HG02759 (cell line): Measurements from ENCODE around the gene LCN6.
"Not testable (repeated sequence)": the region's sequence is repeated elsewhere in the genome, so short reads cannot be mapped to it uniquely, and the experiment has no call there.

Experiments
- ATAC-seq: cut with Tn5 transposase; IDR thresholded peaks from one replicate; pipeline ENCODE4 v1.9.1; 2021; ENCODE audit warnings: mild to moderate bottlenecking, moderate library complexity; ENCODE audit not compliant: unreplicated experiment

The LCN6 gene

DNA sequence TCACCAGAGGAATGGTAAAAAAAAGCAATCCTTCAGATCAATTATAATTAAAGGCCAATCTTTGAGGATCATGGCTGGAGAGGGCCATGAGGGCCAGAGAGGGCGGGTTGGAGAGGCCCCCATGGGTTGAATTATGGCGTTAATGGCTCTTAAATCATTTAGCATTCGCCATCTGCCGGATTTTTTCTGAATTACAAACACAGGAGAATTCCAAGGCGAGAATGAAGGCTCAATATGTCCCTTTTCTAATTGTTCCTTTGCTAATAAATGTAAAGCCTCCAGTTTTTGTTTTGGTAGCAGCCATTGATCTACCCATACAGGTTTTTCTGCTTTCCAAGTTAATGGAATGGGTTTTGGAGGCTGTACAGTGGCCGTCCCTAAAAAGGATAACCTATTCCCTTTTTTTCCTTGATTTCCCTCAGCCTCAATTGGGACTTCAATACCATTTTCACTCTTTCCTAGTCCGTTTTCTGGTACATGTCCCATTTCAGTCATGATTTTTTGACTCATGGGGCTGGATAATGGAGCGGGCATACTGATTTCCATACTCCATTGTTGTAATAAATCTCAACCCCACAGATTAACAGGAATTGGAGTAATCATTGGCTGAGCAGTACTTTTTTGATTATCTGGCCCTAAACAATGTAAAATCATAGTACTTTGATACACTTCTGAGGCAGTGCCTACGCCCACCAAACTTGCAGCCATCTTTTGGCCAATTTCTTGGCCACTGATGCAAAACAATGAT lies 36.1 kb upstream of the LCN6 start:
- ATAC-seq = no peak

- no peak for ATAC-seq
Observed at GRCh38 chr9:136782452-136782851, 34.1 kb upstream of the LCN6 start.

- ATAC-seq = no peak
Observed at GRCh38 chr9:136779808-136780207, 31.5 kb upstream of the LCN6 start.

- ATAC-seq = no peak
Observed at GRCh38 chr9:136777359-136777758, 29.0 kb upstream of the LCN6 start.

GRCh38 chr9:136776947-136777346 lies 28.6 kb upstream of the LCN6 start:
- no peak for ATAC-seq

DNA sequence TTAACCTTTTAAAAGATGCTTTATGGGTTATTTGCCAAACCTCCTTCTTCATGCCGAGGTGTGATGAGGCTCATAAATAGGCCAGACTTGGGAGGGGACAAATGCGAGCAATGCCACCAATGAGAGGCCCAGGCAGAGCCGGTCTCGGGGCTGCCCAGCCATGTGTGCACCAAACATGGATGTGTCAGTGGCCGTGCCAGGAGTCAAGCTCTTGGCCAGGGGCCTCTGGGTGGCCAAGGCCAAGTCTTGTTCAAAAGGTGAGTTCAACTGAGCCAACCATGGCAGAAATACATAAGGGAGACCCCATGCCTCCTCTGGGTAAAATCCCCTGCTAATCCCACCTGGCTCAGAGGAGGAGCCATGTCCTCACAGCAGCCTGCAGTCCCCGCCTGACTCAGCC lies 26.9 kb upstream of the LCN6 start:
- no peak for ATAC-seq

- ATAC-seq = no peak
Observed at GRCh38 chr9:136774416-136775045, 26.2 kb upstream of the LCN6 start.

DNA sequence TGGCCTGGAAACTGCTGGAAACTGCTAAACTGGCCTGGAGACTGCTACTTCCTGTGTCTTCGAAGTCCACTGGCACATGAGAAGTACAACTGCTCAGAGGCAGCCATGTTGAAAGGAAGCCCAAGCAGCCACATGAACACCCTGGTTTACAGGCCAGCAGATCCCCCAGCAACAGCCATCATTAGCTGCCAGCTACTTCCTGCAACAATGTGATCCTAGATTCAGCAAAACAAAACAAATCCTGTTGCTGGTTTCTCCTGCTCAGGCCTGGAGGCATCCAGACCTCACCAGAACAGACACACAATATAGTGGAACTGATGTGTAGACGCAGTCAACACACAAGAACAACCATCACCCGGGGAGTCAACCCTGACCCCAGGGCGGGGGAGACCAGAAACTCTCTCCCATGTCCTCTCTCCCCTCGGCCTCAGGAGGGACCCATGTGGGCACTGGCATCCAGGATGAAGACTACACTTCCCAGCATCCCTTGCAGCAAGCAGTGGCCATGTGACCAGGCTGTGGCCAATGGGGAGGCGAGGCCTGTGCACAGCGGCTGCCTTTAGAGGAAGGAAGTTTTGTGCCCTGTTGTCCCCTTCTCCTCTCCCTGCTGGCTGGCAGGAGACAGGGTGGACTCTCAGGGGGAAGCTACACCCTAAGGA lies 25.2 kb upstream of the LCN6 start:
- ATAC-seq = no peak

DNA sequence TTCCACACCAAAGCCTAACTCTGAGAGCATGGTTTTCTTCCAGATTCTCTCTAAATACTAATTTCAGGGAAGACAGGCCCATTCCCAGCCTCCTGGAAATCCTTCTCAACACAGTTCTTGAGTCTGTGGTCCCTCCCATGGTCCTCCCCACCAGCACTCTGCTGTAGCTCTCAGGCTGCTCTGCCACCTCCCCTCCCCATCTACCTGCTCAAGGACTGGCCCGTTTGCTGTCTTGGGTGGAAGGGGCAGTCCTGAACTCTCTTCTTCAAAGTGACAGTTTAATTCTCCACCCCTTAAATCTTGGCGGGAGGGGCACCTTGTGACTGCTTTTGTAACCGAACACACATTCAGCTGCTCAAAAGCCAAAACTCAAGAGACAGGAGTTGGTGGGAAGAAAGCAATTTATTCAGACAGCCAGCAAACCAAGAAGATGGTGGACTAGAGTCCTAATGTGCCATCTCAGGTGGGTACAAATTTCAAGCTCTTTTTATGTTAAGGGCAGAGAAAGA lies 23.6 kb upstream of the LCN6 start:
- ATAC-seq = no peak

- no peak for ATAC-seq
Observed at GRCh38 chr9:136769710-136770191, 21.4 kb upstream of the LCN6 start.

- not testable (repeated sequence) for ATAC-seq
Observed at GRCh38 chr9:136766410-136767120, 18.2 kb upstream of the LCN6 start.

DNA sequence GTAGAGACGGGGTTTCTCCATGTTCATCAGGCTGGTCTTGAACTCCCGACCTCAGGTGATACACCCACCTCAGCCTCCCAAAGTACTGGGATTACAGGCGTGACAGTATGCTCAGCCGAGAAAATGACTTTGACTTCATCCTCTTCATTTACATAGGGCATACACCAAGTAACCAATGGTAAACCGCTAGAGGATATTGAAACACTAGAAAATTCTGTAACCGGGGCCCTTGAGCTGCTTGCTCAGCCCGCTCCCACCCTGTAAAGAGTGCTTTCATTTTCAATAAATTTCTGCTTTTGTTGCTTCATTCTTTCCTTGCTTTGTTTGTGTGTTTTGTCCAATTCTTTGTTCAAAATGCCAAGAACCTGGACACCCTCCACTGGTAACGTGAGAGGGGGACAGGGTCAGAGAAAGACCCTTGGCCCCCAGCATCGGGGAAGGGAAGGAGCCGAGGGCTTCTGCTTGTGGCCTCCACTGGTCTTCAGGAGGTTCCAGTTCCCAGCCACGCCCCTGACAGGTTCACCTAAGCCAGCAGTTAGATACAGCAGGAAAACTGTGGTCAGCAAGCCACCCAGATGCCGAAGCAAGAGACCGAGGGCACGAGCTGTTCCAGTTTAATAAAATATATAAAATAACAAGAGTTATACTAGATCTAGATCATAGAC lies 17.6 kb upstream of the LCN6 start:
- not testable (repeated sequence) for ATAC-seq

GRCh38 chr9:136765041-136765440 lies 16.7 kb upstream of the LCN6 start:
- ATAC-seq = no peak

GRCh38 chr9:136764301-136764891 lies 16.1 kb upstream of the LCN6 start, which contains the start of gene LCN15:
Gene LCN15 (minus strand): TSS chr9:136764518. CDS start chr9:136764488, 30 bp downstream.
- ATAC-seq = no peak

DNA sequence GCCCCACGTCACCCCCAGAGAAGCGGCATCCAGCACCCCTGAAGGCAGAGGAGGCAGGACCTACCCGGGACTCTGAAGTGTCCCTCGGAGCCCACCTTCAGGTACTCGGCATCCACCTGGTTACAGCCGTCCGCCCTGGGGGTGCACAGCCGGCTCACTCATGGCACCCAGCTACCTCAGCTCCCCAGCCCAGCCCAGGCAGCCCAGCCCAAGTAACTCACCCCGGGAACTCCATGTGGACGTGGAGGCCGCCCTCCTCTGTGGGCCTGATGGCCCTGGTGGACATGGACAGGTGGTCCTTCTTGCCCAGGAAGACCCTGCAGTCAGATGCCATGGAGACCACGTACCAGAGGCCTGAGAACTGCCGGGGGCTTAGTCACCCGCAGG lies 15.3 kb upstream of the LCN6 start:
- no peak for ATAC-seq

DNA sequence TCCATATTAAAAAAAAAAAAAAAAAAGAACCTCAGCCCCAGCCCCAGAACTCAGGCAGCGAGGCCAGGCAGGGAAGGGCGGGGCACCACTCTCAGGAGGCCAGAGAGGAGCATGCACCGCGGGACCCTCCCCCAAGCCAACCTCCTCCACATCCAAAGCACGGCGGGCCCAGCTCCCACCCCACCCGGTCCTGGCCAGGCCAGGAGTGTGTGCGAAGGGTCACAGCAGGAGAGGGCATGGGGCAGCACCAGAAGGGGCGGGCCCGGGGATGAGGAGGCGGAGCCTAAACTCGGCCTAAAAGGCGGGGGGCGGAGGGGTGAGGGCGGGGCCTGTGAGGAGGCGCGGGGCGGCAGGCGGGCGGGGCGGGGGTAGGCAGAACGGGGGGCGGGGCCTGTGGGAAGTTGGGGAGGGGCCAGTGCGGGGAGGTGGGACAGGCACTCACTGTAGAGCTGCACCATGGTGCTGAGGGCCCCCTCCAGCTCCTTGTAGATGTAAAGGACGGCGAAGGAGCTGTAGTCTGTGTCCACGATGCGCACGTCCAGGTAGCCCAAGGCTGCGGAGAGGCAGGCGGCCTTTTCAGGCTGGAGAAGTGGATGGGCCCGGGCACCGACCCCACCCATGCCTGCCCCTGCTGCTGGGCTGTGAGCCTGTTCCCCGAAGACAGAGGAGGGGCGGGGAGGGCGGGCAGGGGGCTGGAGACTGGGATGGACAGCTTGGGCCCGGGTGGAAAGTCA lies 14.8 kb upstream of the LCN6 start:
- ATAC-seq = no peak

DNA sequence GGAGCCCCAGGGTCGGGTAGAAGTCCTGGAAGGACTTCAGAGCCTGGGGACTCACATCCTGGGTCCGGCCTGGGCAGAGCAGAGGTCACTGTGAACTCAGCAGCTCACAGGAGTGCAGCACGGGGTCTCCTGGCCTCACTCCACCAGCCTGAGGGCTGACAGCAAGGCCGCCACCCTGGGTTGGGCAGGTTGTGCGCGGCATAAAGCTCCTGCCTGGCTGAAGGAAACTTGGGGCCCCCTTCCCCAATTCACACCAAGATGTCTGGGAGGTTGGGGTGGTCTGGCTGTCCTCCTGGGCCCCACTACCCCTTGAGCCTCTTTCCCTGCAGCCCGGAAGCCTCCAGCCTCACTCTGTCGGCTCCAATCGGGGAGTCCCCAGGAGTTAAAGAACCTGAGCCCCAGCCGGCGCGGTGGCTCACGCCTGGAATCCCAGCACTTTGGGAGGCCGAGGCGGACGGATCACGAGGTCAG lies 13.9 kb upstream of the LCN6 start:
- ATAC-seq = no peak

- no peak for ATAC-seq
Observed at GRCh38 chr9:136761545-136761981, 13.2 kb upstream of the LCN6 start.

DNA sequence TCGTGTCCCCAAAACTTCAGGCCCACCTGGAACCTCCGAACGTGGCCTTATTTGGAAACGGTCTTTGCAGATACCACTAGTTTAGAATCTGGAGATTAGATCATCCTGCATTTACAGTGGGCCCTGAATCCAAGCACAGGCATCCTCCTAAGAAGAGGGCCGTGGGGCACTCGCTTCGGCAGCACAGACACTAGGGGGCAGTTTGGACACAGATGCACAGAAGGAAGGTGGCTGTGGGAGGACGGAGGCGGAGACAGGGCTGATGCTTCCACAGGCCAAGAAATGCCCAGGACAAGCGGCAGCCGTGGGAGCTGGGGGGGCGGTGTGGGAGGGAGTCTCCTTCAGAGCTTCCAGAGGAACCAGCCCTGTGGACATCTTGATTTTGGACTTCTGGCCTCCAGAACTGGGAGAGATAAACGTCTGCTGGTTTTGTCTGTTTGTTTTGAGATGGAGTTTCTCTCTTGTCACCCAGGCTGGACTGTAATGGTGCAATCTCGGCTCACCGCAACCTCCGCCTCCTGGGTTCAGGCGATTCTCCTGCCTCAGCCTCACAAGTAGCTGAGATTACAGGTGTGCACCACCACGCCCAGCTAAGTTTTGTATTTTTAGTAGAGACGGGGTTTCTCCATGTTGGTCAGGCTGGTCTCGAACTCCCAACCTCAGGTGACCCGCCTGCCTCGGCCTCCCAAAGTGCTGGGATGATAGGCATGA lies 12.7 kb upstream of the LCN6 start:
- not testable (repeated sequence) for ATAC-seq
